IPS-NIHi7 (cell line): ENCODE data around the gene TM4SF20.
"Not testable (repeated sequence)": the region's sequence is repeated elsewhere in the genome, so short reads cannot be mapped to it uniquely, and the experiment has no call there.

Experiments
- DNase-seq: peaks from one replicate; pipeline ENCODE4 v3.0.0; 2012; ENCODE audit warnings: mixed read lengths; ENCODE audit errors: extremely low spot score

The TM4SF20 gene

DNA sequence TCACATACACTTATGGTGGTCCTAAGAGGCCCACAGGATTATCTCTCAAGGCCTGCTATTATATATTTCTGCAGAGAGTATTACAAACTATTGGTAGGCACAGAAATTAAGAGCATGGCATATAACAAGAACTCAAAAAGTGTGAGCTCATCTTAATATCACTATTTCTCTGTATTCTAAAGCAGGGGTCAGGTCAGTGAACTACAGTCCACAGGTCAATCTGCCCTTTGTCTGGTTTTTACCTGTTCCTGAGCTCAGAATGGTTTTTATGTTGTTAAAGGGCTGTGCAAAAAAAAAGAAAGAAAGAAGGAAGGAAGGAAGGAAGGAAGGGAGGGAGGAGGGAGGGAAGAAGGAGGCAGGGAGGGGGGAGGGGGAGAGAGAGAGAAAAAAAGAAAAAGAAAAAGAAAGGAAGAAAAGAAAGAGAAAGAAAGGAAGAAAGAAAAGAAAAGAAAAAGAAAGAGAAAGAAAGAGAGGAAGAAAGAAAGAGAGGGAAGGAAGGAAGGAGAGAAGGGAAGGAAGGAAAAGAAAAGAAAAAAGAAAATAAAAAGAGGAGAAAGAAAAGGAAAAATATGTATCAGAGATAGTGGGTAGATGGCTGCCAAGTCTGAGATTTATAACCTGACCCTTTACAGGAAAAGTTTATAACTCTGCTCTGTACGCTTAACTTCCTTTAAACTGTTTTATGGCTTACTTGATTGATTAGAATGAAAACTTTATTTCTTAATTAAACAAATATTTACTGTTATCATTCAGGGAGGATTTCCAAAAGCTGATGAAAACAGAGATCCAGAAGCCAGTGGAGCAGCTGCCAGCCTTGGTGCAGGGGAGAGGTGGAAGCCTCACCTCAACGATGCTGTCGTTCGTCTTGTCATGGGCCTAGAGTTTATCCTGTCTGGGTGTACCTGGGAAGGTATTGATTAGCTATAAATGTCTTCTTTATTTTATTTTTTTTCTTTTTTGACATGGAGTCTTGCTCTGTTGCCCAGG, 19.9 kb upstream of the TM4SF20 start:
- no peak for DNase-seq

DNA sequence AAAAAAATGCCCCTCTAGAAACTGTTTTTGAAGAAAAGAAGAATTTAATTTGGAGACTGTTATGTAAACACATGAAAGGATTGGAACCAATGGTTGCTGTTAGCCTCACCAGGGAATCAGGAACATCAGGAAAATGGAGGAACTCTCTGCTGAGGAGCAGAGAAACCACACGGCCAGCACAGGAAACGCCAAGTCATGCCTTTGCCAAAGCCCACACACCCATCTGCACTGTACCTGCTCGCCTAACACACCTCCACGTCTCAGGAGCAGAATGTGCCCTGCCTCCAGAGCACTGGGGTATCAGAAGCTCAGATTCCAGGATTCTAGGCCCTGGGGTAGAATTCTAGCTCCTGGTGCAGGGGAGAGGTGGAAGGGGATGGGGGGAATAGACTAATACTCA, 18.5 kb upstream of the TM4SF20 start:
- DNase-seq: no peak

DNA sequence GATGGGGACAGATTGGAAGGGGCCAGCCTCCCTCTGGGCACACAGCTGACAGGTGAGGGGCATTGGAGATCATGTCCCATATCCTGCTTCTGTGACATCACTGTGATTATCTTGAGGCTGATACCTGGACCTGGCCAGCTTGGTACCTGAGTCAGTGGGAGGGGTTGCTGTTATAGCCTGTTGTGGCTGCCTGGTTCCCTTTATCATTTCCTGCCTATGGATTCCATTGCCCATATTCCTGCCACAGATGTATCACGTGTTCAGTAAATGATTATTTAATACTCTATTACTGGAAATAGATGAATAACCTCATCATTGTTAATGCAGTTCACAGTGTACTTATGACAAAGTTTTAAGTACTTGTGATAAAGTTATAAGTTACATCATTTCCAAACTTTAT, 16.4 kb upstream of the TM4SF20 start:
- no peak for DNase-seq

- no peak for DNase-seq
These were observed 15.3 kb upstream of the TM4SF20 start for GRCh38 chr2:227394401-227394800.

- DNase-seq: peak; percentile 19
These were observed 11.6 kb upstream of the TM4SF20 start for GRCh38 chr2:227390468-227391256.

DNA sequence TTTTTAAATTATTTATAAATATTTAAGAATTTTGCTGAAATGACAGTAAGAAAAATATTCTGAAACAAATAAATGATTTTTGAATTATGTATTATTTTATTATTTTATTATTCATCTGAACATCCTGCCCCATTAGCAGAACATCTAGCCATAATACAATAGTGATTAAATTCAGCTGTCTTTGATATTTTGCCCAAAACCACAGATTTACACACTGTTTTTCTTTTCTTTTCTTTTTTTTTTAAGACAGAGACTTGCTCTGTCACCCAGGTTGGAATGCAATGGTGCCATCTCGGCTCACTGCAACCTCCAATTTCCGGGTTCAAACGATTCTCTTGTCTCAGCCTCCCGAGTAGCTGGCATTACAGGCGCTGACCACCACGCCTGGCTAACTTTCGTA, 10.6 kb upstream of the TM4SF20 start:
- no peak for DNase-seq

DNA sequence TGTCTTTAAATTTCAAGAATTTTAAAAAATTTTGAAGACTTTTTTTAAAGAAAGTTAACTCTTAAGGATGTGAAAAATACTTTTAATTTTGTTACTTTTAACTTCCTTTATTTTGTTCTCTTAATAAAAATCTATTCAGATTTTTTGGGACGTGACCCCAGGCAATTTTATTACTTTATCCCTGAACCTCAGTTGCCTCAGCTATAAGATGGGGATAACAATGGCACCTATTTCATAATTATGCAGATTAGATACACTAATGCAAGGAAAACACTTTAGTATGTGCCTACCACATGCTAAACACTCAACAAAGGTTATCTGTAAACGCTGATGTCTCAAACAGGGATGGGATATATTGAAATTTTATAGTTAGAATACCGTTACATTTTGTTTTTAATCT, 10.1 kb upstream of the TM4SF20 start:
- DNase-seq: no peak

DNA sequence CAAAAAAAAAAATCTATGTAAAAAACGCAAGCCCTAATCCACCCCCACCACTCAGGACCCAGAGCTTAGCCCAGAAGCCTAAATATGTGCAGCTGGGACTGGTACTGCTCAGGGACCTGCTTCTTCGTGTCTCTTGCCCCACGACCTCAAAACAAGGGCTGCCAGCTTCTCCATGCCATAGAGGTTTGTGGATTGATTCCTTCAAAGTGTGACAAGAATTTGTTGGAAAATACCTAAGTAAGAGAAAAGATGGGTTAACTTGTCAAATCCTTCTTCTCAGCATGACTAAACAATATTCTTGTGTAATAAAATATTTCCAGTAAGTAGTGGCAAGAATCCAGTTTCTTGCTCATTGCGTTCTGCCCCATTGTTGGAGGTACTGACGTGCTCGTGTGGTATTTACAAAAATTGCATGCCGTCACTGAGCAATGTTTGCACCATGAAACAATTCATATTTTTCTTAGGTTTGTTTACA, 9.5 kb upstream of the TM4SF20 start:
- DNase-seq: no peak

DNA sequence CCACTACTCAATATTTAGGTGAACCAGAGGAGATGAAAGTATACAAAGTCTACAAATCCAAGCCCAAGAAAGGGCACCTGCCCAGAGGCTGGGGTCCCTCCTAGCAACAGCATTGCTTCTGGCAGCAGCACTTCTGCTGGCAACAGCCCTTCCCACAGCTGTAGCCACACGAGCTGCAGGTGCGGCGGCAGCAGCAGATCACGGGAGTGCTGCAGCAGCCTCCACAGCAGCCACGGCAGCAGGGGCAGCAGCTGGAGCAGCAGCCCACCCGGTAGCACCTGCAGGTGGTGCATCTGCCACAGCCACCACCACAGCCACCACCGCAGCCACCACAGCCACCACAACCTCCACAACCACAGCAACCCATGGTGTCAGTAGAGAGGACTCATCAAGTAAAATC, 8.5 kb upstream of the TM4SF20 start, which contains the start of gene SCYGR1:
TSS of gene SCYGR1 (minus strand) at position 367 of the 400 bp plus-strand sequence. CDS start at position 367, 0 bp downstream.
- DNase-seq: not testable (repeated sequence)

DNA sequence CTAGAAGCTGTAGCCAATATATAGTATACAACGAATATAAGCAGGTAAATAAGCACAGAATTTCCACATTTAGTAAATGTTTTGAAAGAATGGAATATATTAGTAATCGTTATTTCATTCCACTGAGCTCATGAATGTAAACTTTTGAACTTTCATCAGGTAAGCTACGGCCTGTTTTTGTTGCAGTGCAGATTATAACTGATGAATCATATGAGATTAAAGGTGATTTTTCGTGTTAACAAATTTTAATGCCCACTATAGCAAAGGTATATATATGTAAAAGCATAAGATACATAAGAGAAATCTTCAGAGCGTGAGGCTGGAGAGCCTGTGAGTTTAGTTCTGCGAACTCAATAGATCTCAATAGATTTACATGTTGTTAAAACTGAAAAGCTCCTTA, 7.5 kb upstream of the TM4SF20 start:
- no peak for DNase-seq

DNA sequence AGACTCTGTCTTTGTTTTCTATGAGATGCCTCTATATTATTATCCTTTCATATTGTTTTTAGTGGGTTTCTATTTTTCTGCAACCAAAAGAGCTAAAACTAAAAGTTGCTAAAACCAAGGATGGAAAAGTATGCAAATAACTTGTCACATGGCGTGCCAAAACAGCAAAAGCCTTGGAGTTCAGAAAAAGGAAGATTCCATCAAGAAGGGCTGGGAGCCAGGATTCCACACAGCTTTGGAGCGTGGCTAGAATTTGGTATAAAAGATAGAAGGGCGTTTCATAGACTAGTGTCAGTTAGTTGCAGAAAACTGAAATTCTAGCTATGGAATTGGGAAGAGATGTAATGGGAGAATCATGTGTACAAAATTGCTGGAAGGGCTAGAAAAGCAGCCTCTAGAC, 4.6 kb upstream of the TM4SF20 start:
- no peak for DNase-seq

GRCh38 chr2:227382241-227382835, 3.2 kb upstream of the TM4SF20 start:
- not testable (repeated sequence) for DNase-seq

GRCh38 chr2:227378371-227378782, 729 bp downstream of the TM4SF20 start:
- no peak for DNase-seq

- no peak for DNase-seq
These were observed 1.4 kb downstream of the TM4SF20 start for GRCh38 chr2:227377467-227378351.

GRCh38 chr2:227376656-227377396, 2.3 kb downstream of the TM4SF20 start:
- no peak for DNase-seq

- no peak for DNase-seq
These were observed 4.9 kb downstream of the TM4SF20 start for GRCh38 chr2:227374158-227374557.

GRCh38 chr2:227373389-227373788, 5.7 kb downstream of the TM4SF20 start:
- DNase-seq: no peak

- no peak for DNase-seq
These were observed 8.3 kb downstream of the TM4SF20 start for GRCh38 chr2:227370791-227371312.

GRCh38 chr2:227370092-227370491, 9.0 kb downstream of the TM4SF20 start:
- no peak for DNase-seq

DNA sequence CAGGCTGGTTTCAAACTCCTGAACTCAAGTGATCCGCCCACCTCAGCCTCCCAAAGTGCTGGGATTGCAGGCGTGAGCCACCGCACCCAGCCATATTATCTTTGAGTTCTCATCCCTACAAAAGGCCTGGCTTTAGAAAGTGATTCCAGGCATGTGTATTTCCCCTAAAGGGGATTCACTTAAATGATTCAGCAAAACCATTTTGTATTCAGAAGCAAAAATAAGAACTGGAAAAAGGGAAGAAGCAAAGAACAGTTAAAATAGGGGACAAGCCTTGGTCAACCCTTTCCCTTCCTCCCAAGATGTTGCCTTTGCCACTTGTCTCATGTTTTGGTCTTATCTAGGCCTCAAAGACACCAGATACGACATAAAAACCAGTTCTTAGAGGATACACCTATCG, 10.5 kb downstream of the TM4SF20 start:
- no peak for DNase-seq
